SK-N-SH (cell line): ENCODE results near the gene PPP2R1A. TPM values are rescaled to one million over a fixed set of nuclear protein-coding genes. Genes with fewer than 3 reads are reported as not detected.

Experiments
- CTCF ChIA-PET: fragments of 300-600, 350-600 bp; formaldehyde crosslinking; extraction: SDS; loops from one replicate; lab custom pipeline; 2021; lab: Yijun Ruan, JAX
- POLR2A ChIA-PET: fragments of 350-600 bp; sonication (Branson Sonifier 250); formaldehyde crosslinking; extraction: SDS; loops from one replicate; lab custom pipeline; 2020; ENCODE audit warnings: antibody characterized with exemption, inconsistent platforms; lab: Yijun Ruan, JAX
- DNase-seq: peaks from one replicate; pipeline ENCODE4 v3.0.0; 2012
- H2AFZ ChIP-seq: fragments of 200-600 bp; sonication (generic); 2 replicates; pipeline ENCODE4 v1.8.1; 2016; ENCODE audit warnings: antibody characterized with exemption, mild to moderate bottlenecking, low read depth
- H3F3A ChIP-seq: fragments of 200-600 bp; sonication (generic); replicated peaks from 2 replicates; pipeline ENCODE3; 2016; ENCODE audit warnings: antibody characterized with exemption, mild to moderate bottlenecking; ENCODE audit not compliant: insufficient read depth
- H3K27ac ChIP-seq, 2 experiments: fragments of 200-500 bp in 1 of 2; fragments of 200-600 bp in 1 of 2; sonication (Bioruptor generic) in 1 of 2; sonication (generic), shearing (Covaris generic) in 1 of 2; 2 replicates each; pipeline versions ENCODE4 v1.5.1 to v1.6.1; 2014 to 2016; ENCODE audit warnings: low read depth in 2 of 2, inconsistent platforms in 1 of 2, low read length in 1 of 2, mild to moderate bottlenecking in 1 of 2, mixed read lengths in 1 of 2
- H3K27me3 ChIP-seq: fragments of 200-600 bp; sonication (generic), shearing (Covaris generic); 2 replicates; pipeline ENCODE4 v1.6.1; 2016; ENCODE audit warnings: mixed run types; ENCODE audit not compliant: insufficient read depth
- H3K36me3 ChIP-seq, 2 experiments: fragments of 200-500 bp in 1 of 2; fragments of 200-600 bp in 1 of 2; sonication (Bioruptor generic) in 1 of 2; sonication (generic) in 1 of 2; replicated peaks in 1 of 2; 2 replicates each; pipeline versions ENCODE3 to v1.5.1; 2014 to 2016; ENCODE audit warnings: low read length in 1 of 2, mild to moderate bottlenecking in 1 of 2; ENCODE audit not compliant: insufficient read depth in 2 of 2, control insufficient read depth in 1 of 2
- H3K4me1 ChIP-seq, 2 experiments: fragments of 200-500 bp in 1 of 2; fragments of 200-600 bp in 1 of 2; sonication (Bioruptor generic) in 1 of 2; sonication (generic), shearing (Covaris generic) in 1 of 2; 2 replicates each; pipeline versions ENCODE4 v1.5.1 to v1.6.1; 2014 to 2016; ENCODE audit warnings: low read depth in 1 of 2, low read length in 1 of 2, mixed run types in 1 of 2; ENCODE audit not compliant: insufficient read depth in 2 of 2, control insufficient read depth in 1 of 2
- H3K4me2 ChIP-seq: fragments of 200-600 bp; sonication (generic), shearing (Covaris generic); 2 replicates; pipeline ENCODE4 v1.6.1; 2017; ENCODE audit warnings: mixed run types
- H3K4me3 ChIP-seq, 2 experiments: fragments of 200-500 bp in 1 of 2; fragments of 200-600 bp in 1 of 2; sonication (Bioruptor generic) in 1 of 2; sonication (generic), shearing (Covaris generic) in 1 of 2; 2 replicates each; pipeline versions ENCODE4 v1.5.1 to v1.8.1; 2014 to 2016; ENCODE audit warnings: low read depth in 2 of 2, inconsistent platforms in 1 of 2, low read length in 1 of 2, mild to moderate bottlenecking in 1 of 2, mixed read lengths in 1 of 2, moderate library complexity in 1 of 2
- H3K79me2 ChIP-seq: fragments of 200-600 bp; sonication (generic); 2 replicates; pipeline ENCODE4 v1.8.1; 2017; ENCODE audit warnings: mild to moderate bottlenecking; ENCODE audit not compliant: insufficient read depth
- H3K9ac ChIP-seq: fragments of 200-600 bp; sonication (generic); 2 replicates; pipeline ENCODE4 v1.6.1; 2017; ENCODE audit warnings: mixed run types
- H3K9me2 ChIP-seq: fragments of 200-600 bp; sonication (generic); 2 replicates; pipeline ENCODE4 v1.6.1; 2017; ENCODE audit warnings: mixed run types
- H3K9me3 ChIP-seq: fragments of 200-600 bp; sonication (generic); 2 replicates; pipeline ENCODE4 v1.6.1; 2017; ENCODE audit warnings: mixed run types, mild to moderate bottlenecking, moderate library complexity
- H4K20me1 ChIP-seq: fragments of 200-600 bp; sonication (generic); 2 replicates; pipeline ENCODE4 v1.6.1; 2017; ENCODE audit warnings: mild to moderate bottlenecking, mixed run types; ENCODE audit not compliant: insufficient read depth
- CHD2 ChIP-seq: fragments of 150-350 bp; IDR thresholded peaks from 2 replicates; pipeline ENCODE4 v1.6.1; 2018; ENCODE audit warnings: low read length; ENCODE audit not compliant: partially characterized antibody
- FOXJ3 ChIP-seq: sonication (generic); formaldehyde crosslinking; IDR thresholded peaks from 2 replicates; pipeline ENCODE4 v1.5.1; 2020; ENCODE audit warnings: mild to moderate bottlenecking, missing genetic modification reagents
- GABPA ChIP-seq: IDR thresholded peaks from 2 replicates; pipeline ENCODE4 v1.4.0; 2012; ENCODE audit warnings: low read depth, mild to moderate bottlenecking
- MEF2A ChIP-seq: IDR thresholded peaks from 2 replicates; pipeline ENCODE4 v1.4.0; 2012; ENCODE audit warnings: low read depth, borderline replicate concordance
- NFIC ChIP-seq: IDR thresholded peaks from 2 replicates; pipeline ENCODE4 v1.4.0; 2012; ENCODE audit warnings: borderline replicate concordance
- NRF1 ChIP-seq: IDR thresholded peaks from 2 replicates; pipeline ENCODE4 v1.6.1; 2012; ENCODE audit warnings: low read depth, mild to moderate bottlenecking, low read length
- POLR2AphosphoS5 ChIP-seq: IDR thresholded peaks from 2 replicates; pipeline ENCODE4 v1.6.1; 2012; ENCODE audit warnings: low read depth, low read length
- RAD21 ChIP-seq: IDR thresholded peaks from 2 replicates; pipeline ENCODE4 v1.6.1; 2012; ENCODE audit warnings: mild to moderate bottlenecking, low read length
- RCOR1 ChIP-seq: fragments of 150-350 bp; IDR thresholded peaks from 2 replicates; pipeline ENCODE4 v1.6.1; 2017; ENCODE audit warnings: antibody characterized with exemption, low read length
- RXRA ChIP-seq: IDR thresholded peaks from 2 replicates; pipeline ENCODE4 v1.4.0; 2012; ENCODE audit warnings: low read depth, mild to moderate bottlenecking, borderline replicate concordance
- TCF12 ChIP-seq: IDR thresholded peaks from 2 replicates; pipeline ENCODE4 v1.4.0; 2012
- YY1 ChIP-seq: IDR thresholded peaks from 2 replicates; pipeline ENCODE4 v1.4.0; 2012; ENCODE audit warnings: low read depth, mild to moderate bottlenecking
- WGBS: methylation state at CpG from one replicate; pipeline ENCODE4 v1.1.6; 2017; ENCODE audit warnings: low lambda C conversion rate; 5-methylcytosine and 5-hydroxymethylcytosine counted together
- polyA plus RNA-seq, 3 experiments: library from polyadenylated mRNA; depleted of rRNA; stranded (reverse); fragments of >200 nt; gene quantifications; 2 replicates each; pipeline ENCODE4 v1.2.3, GENCODE V29; 2012
- TF ChIP-seq, protein P1 (sequence below): IDR thresholded peaks from 2 replicates; pipeline ENCODE4 v1.6.1; 2012; ENCODE audit warnings: mild to moderate bottlenecking, low read depth, low read length, moderate library complexity
- TF ChIP-seq, protein P2 (sequence below): IDR thresholded peaks from 2 replicates; pipeline ENCODE4; 2012
- TF ChIP-seq, protein P3 (sequence below): IDR thresholded peaks from 2 replicates; pipeline ENCODE4 v1.4.0; 2012; ENCODE audit warnings: low read depth, borderline replicate concordance
- TF ChIP-seq, protein P4 (sequence below): fragments of 200-600 bp; sonication (generic); IDR thresholded peaks from 2 replicates; pipeline ENCODE4 v1.6.1; 2017; ENCODE audit warnings: antibody characterized with exemption, mild to moderate bottlenecking, moderate library complexity

Gene PPP2R1A
- polyA plus RNA-seq, 1 of the 3 experiments (the other 2 are of a cell fraction) = 163 TPM

DNA sequence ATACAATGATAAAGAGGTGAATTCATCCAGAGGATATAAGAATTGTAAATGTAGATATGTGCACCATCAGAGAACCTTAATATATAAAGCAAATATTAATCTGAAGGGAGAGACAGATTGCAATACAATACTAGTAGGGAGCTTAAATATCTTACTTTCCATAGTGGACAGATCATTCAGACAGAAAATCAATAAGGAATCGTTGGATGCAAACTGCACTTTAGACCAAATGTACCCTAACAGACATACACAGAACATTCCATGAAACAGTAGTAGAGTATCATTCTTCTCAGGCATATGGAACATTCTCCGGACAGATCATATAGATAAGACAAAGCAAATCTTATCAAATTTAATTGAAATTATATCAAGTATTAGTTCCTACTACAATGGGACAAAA lies 44.6 kb downstream of the PPP2R1A start (continued):
- TF ChIP-seq, protein P1, sequence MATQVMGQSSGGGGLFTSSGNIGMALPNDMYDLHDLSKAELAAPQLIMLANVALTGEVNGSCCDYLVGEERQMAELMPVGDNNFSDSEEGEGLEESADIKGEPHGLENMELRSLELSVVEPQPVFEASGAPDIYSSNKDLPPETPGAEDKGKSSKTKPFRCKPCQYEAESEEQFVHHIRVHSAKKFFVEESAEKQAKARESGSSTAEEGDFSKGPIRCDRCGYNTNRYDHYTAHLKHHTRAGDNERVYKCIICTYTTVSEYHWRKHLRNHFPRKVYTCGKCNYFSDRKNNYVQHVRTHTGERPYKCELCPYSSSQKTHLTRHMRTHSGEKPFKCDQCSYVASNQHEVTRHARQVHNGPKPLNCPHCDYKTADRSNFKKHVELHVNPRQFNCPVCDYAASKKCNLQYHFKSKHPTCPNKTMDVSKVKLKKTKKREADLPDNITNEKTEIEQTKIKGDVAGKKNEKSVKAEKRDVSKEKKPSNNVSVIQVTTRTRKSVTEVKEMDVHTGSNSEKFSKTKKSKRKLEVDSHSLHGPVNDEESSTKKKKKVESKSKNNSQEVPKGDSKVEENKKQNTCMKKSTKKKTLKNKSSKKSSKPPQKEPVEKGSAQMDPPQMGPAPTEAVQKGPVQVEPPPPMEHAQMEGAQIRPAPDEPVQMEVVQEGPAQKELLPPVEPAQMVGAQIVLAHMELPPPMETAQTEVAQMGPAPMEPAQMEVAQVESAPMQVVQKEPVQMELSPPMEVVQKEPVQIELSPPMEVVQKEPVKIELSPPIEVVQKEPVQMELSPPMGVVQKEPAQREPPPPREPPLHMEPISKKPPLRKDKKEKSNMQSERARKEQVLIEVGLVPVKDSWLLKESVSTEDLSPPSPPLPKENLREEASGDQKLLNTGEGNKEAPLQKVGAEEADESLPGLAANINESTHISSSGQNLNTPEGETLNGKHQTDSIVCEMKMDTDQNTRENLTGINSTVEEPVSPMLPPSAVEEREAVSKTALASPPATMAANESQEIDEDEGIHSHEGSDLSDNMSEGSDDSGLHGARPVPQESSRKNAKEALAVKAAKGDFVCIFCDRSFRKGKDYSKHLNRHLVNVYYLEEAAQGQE = no peak
- TF ChIP-seq, protein P2, sequence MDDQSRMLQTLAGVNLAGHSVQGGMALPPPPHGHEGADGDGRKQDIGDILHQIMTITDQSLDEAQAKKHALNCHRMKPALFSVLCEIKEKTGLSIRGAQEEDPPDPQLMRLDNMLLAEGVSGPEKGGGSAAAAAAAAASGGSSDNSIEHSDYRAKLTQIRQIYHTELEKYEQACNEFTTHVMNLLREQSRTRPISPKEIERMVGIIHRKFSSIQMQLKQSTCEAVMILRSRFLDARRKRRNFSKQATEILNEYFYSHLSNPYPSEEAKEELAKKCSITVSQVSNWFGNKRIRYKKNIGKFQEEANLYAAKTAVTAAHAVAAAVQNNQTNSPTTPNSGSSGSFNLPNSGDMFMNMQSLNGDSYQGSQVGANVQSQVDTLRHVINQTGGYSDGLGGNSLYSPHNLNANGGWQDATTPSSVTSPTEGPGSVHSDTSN = no peak

DNA sequence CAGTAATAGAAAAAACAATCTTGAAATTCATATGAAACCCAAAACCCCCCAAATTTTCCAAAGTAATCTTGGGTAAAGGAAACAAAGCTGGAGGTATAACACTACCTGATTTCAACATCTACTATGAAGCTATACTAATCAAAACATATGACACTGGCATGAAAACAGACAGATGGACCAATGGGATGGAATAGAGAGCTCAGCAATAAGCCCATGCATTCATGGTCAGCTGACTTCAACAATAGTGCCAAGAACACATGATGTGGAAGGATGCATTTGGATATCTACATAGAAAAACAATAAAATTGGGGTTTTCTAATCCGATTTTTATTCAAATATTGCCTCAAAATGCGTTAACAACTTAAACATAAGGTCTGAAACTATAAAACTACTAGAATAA lies 47.3 kb downstream of the PPP2R1A start:
- no peak for DNase-seq
- peaks cover 6% of the 10 kb centered on the region for H3F3A ChIP-seq
- H3K4me1 ChIP-seq = no peaks in the 10 kb centered on the region
- TF ChIP-seq NRF1 (no peak), NFIC (no peak), YY1 (no peak), FOXJ3 (CRISPR knock-in tag) (no peak), RXRA (no peak), RAD21 (no peak), MEF2A (no peak), TCF12 (no peak), POLR2AphosphoS5 (no peak), CHD2 (no peak), GABPA (no peak), RCOR1 (no peak)
- TF ChIP-seq, protein P3, sequence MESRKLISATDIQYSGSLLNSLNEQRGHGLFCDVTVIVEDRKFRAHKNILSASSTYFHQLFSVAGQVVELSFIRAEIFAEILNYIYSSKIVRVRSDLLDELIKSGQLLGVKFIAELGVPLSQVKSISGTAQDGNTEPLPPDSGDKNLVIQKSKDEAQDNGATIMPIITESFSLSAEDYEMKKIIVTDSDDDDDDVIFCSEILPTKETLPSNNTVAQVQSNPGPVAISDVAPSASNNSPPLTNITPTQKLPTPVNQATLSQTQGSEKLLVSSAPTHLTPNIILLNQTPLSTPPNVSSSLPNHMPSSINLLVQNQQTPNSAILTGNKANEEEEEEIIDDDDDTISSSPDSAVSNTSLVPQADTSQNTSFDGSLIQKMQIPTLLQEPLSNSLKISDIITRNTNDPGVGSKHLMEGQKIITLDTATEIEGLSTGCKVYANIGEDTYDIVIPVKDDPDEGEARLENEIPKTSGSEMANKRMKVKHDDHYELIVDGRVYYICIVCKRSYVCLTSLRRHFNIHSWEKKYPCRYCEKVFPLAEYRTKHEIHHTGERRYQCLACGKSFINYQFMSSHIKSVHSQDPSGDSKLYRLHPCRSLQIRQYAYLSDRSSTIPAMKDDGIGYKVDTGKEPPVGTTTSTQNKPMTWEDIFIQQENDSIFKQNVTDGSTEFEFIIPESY = no peak
- TF ChIP-seq, protein P1 = no peak
- TF ChIP-seq, protein P4, sequence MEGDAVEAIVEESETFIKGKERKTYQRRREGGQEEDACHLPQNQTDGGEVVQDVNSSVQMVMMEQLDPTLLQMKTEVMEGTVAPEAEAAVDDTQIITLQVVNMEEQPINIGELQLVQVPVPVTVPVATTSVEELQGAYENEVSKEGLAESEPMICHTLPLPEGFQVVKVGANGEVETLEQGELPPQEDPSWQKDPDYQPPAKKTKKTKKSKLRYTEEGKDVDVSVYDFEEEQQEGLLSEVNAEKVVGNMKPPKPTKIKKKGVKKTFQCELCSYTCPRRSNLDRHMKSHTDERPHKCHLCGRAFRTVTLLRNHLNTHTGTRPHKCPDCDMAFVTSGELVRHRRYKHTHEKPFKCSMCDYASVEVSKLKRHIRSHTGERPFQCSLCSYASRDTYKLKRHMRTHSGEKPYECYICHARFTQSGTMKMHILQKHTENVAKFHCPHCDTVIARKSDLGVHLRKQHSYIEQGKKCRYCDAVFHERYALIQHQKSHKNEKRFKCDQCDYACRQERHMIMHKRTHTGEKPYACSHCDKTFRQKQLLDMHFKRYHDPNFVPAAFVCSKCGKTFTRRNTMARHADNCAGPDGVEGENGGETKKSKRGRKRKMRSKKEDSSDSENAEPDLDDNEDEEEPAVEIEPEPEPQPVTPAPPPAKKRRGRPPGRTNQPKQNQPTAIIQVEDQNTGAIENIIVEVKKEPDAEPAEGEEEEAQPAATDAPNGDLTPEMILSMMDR = no peak
- H3K27me3 ChIP-seq = no peaks in the 10 kb centered on the region
- H2AFZ ChIP-seq = no peak overlapping the region
- H3K9me3 ChIP-seq = no peaks in the 10 kb centered on the region
- H3K27ac ChIP-seq = no peak overlapping the region
- H3K9ac ChIP-seq = no peak overlapping the region
- H4K20me1 ChIP-seq = no peaks in the 10 kb centered on the region
- ChIA-PET CTCF (interaction anchor here (0.8 to 1.9 kb wide), 20 partner anchors 8 to 107 kb away, joined by 3 to 20 read pairs (median 4); partner anchors contain the start of genes ZNF616 and ZNF836), POLR2A (no interaction called here)
- H3K4me3 ChIP-seq = no peak overlapping the region
- H3K4me2 ChIP-seq = no peak overlapping the region
- H3K9me2 ChIP-seq = no peaks in the 10 kb centered on the region
- WGBS = 50% methylated on average over 2 of the region's 2 CpGs
- peaks cover 0 to 7% of the 10 kb centered on the region in 2 experiments for H3K36me3 ChIP-seq
- H3K79me2 ChIP-seq = no peaks in the 10 kb centered on the region
